ENCODE measurements around the gene AFF3.

GRCh38 chr2:99663641-99664040 is 478.7 kb downstream of the AFF3 start:
- no peak for TF ChIP-seq CTCF (conservative IDR thresholded peaks at IDR 0.05 in 1 of 2, IDR thresholded peaks at IDR 0.05 in 1 of 2; ENCODE audit: extremely low read depth in 1 of 2, insufficient read depth in 1 of 2, low read depth in 1 of 2, low read length in 2 of 2)
- no peak for TF ChIP-seq EZH2 (IDR thresholded peaks at IDR 0.05; ENCODE audit: borderline replicate concordance, low read length)

Data from mammary epithelial cell (primary cell).